Measurements from ENCODE around the gene UBE2E2.
"Not testable (repeated sequence)": the region's sequence is repeated elsewhere in the genome, so short reads cannot be mapped to it uniquely, and the experiment has no call there.

UBE2E2 gene

DNA sequence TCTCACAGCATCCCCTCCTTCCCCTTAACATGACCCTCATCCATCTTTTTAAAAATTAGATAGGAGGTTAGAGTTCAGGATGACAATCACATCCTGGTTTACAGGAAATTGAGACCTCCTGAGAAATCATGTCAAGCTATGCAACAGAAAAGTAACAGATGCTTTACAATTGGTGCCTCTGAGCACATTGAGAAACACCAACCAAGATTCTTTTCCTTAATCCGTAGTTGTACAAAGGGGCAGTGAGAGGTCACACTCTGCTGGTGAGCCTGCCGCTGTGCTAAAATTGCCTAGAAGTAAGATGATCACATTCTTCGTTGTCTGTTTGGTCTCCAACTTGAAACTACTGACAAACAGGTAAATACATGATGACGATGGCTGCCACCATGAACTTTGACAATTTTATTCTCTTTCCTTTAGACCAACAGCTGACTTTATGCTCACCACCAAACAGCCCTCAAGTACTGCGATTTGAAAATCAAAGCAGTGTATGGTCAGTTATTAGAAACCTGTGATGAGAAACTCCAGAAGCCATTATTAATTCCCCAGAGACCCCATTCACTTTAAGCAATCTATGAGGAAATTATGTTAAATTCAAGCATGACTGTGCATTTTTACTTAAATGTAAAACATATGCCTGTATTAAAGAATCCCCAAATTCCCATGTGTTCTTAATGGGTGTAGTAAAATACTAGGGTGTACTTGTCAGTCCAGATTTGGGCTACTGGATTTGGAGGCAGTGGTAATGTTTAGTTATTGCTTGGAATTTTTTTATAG, 392.0 kb downstream of the UBE2E2 start:
- DNase-seq = no peak

DNA sequence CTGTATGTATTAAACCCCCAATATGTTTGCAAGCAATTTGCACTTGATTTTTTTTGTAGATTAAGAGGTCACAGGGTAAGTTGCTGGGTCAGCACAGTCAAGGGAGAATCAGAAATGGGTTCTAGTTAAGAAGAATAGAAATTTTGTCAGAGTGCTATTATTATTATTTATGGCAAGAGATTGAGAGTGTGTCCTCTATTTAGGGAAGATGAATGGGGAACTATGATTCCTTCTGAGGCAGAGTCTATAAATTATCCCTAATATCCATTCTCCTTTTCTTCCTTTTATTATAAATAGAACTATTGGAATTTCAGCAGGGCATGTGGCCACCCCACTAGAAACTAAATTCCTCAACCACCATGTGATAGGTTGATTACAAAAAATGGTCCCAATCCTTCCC, 392.7 kb downstream of the UBE2E2 start:
- DNase-seq = no peak

DNA sequence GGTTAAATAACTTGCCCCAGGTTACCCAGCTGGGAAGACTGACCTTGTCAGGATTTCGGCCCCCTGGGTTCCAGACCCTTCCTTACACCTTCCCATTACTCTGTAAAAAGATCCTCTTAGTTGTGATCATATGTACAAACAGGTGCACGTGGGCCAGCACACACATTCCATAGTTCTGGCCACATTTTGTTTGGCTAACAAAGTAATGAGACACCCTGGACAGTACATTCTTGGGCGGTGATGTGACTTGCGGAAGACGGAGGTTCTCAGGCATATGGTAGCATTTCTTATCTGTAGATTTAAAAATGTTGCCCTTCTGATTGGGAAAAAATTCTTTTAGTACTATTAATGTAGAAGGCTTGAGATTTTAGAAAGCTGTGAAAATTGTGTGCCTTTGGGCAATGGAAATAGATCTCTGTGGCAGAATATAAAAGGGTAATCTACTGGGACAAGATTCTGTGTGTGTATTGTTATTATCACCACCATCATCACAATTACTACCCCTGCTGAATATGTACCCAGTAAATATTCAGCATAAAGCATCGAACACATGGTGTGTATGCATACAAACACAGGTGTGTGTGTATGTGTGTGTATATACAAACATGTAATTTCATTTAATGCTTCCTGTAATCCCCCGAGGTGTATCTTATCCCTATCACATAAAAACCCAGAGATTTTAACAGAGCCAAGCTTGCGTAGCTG, 397.2 kb downstream of the UBE2E2 start:
- no peak for DNase-seq

- DNase-seq = no peak
These were observed 398.1 kb downstream of the UBE2E2 start for GRCh38 chr3:23601091-23601822.

- no peak for DNase-seq
These were observed 399.8 kb downstream of the UBE2E2 start for GRCh38 chr3:23602971-23603370.

DNA sequence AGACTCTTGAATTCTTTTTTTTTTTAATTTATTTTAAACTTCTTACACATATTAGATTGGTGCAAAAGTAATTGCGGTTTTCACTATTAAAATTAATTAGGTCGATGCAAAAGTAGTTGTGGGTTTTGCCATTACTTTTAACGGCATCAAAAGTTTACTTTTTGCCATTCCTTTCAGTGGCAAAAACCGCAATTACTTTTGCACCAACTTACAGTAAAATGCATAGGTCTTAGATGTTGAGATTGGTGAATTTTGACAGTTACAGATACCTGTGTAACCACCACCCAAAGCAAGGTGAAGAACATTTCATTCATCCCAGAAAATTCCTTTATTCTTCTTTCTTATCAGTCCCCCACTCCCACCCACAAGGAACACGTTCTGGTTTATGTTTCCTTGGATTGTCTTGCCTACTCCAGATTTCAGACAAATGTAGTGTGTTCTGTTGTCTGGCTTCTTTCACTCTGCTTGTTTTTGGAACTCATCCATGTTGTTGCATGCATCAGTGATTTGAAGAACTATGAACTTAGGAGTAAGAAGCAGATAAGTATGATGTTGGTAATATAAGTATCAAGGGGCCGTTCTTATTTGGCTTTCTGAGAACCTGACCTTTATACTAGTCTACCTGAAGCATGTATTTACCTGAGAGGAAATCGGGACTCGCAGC, 404.2 kb downstream of the UBE2E2 start:
- no peak for DNase-seq

- no peak for DNase-seq
These were observed 405.5 kb downstream of the UBE2E2 start for GRCh38 chr3:23608650-23609049.

GRCh38 chr3:23611737-23612295, 408.7 kb downstream of the UBE2E2 start:
- no peak for DNase-seq

- no peak for DNase-seq
These were observed 409.3 kb downstream of the UBE2E2 start for GRCh38 chr3:23612296-23612891.

DNA sequence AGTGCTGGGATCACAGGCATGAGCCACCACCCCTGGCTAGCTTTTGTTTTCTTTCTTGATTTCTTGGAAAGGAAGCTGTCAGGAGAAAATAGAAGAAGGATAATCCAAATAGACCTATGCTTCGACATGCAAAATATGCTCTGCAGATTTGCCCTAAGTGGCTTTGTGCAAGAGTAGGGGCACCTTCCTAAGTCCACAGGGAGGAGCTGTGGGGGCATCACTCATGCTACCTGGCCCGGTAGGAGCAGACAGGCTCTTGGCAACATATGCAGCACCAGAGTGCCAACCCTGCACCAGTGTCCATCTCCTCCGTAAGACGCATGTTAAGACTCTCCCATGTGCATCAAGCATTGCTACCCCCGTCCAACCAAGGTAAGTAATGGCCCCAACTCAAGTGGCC, 411.9 kb downstream of the UBE2E2 start:
- DNase-seq = no peak

DNA sequence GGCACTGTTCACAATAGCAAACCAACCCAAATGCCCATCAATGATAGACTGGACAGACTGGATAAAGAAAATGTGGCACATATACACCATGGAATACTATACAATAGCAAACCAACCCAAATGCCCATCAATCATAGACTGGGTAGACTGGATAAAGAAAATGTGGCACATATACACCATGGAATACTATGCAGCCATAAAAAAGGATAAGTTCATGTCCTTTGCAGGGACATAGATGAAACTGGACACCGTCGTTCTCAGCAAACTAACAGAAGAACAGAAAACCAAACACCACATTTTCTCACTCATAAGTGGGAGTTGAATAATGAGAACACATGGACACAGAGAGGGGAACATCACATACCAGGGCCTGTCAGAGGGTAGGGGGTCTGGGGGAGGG, 415.3 kb downstream of the UBE2E2 start:
- DNase-seq = not testable (repeated sequence)

- DNase-seq = no peak
These were observed 416.8 kb downstream of the UBE2E2 start for GRCh38 chr3:23619705-23620637.

DNA sequence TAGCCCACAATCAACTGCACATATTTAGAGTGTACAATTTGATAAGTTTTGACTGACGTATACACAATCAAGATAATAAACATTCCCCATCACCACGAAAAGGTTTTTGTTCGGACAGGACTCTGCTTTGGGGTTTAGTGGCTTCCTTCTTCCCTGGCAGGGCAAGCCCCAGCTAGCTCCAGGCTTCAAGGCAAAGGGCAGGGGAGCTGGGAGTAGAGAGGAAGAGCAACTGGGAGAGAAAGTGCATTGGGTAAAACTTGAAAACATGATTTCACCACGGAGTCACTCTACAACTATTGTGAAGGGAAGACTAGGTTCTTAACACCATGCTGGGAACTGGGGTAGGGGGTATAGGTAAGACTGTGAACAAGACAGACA, 417.5 kb downstream of the UBE2E2 start:
- no peak for DNase-seq

DNA sequence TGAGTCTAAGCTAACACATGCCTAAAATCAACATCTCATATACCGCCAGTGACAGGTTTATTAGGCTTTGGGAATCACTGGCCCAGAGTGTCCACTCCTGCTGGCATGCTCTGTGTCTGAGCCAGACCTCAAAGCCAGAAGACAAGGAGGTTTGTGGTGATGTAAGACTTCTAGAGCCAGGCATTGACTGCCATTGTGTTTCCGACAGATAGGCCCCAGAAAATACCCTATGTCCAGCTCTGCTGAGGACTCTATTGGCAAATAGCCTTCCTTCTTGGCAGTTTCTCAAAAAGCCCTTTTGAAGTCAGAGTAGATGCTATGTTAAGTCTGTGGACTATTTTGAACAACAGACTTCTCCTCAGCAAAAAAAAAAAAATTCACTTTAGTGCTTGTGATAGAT, 420.7 kb downstream of the UBE2E2 start:
- no peak for DNase-seq

DNA sequence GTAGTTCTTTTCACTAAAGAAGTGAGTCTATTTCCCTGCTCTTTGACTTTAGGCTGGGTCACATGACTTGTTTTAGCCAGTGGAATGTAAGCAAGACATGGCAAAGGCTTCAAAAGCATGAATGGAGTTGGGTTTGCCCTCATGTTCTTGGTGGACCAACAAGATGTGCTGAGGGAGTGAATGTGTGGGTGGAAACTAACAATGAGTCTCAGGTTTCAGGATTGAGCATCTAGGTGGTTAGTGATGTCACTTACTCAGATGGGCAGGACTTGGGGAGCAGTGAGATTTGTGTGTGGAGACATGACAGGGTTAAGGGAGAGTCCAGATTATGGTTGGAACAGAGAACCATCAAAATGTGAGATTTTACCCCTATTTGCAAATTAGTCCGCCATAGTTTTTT, 421.2 kb downstream of the UBE2E2 start:
- DNase-seq = no peak

DNA sequence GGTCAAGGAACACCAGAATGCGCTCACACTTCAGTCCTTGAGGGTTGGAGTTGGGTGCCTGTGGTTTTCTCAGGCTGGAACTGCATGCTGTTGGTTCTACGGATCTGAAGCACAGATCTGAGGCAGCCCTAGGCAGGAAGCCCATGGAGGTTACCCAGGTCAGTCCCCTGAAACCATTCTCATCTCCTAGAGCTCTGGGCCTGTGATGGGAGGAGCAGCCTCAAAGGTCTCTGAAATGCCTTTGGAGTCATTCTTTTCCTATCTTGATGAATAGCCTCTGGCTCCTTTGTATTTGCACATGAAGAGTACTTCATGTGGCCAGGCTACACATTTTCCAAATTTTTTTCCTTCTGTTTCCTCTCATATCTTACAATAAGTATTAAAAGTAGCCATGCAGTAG, 423.3 kb downstream of the UBE2E2 start:
- no peak for DNase-seq

DNA sequence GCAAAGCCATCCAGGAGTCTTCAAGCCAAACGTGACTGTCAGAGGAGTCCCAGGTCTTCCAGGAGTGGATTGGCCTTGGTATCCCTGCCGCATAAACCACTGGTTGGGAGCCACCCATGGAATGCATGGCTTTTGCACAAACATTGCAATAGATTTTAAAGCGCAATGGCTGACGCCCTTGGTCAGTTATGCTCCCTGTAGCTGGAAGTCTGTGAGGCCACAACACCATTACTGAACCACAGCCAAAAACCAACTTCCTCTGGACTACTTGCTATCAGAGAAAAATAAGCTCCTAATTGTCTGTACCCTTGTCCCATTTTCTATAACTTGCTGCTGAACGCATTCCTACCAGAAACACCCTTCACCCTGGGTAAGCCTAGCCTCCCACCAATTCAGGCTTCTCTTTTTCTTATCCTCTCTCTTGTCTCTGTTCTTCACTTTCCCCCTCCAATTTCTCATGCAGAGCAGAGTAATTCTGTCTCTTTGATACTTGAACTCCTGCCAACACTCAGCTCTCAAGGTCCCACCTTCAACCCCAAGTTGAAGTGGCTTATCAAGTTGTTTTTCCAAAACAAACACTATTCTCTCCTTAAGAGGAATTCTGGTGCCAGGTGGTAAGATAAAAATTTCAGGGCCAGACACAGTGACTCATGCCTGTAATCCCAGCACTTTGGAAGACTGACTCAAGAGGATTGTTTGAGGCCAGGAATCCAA, 426.2 kb downstream of the UBE2E2 start:
- peak; percentile 85 for DNase-seq

DNA sequence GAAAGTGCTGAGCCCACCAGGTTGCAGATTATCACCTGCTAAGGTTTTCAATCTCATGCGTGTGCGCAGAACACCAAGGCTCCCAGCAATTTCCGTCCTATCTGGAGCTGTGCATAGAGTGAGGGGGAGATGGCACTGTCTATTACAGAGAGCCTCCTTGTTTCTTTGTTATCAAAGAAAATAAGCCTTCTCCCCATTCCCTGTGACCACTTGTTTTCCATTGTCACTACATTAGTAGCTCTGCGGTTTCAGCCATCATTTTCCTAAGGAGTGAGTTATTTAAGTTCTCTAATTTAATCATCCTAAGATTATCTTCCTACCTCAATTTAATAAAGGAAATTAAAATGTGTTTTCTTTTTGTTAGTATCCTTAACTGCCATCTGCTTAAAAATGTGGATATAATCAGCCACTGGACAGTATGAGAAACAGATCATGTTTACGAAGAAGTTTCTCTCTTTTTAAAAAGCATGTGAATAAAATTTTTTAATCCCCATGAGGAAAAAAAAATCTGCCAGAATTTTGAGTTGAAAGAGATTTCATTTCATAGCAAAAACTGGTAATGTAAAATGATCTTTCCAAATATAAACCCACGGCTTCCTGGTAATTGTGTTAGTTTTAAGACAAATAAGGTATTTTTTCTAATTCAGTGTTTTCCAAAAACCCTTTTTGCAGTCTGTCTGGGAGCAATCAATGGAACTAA, 430.3 kb downstream of the UBE2E2 start:
- DNase-seq = no peak

- DNase-seq = no peak
These were observed 434.2 kb downstream of the UBE2E2 start for GRCh38 chr3:23637339-23637738.
